ENCODE data around the gene SLC18A3. TPM values are rescaled to one million over a fixed set of nuclear protein-coding genes. Genes with fewer than 3 reads are reported as not detected.

The SLC18A3 gene
- total RNA-seq, 4 donors from 2014 or later = not detected

Other genes with a start within 250 kb of the SLC18A3 start
- not detected for gene DRGX, start 214.2 kb upstream of the SLC18A3 start, total RNA-seq
- 10 to 100 TPM; 27.9 to 50.2 (median 32.5) TPM for gene ERCC6, start 71.2 kb upstream of the SLC18A3 start, total RNA-seq
- gene CHAT, start 3.7 kb downstream of the SLC18A3 start, total RNA-seq = not detected
- not detected for gene C10orf53, start 69.3 kb downstream of the SLC18A3 start, total RNA-seq
- 100 to 1,000 TPM in 1 of 4 donors, 10 to 100 TPM in 3; 24.3 to 113 (median 70.0) TPM for gene OGDHL, start 152.0 kb downstream of the SLC18A3 start, total RNA-seq

Measured in thyroid gland (tissue), 4 donors.